ENCODE data around the gene SPOCK1. TPM values are rescaled to one million over a fixed set of nuclear protein-coding genes. Genes with fewer than 3 reads are reported as not detected.

Gene SPOCK1
- total and polyA plus RNA-seq, 4 donors: 0.07 to 0.18 (median 0.17) TPM; not detected in 1

DNA sequence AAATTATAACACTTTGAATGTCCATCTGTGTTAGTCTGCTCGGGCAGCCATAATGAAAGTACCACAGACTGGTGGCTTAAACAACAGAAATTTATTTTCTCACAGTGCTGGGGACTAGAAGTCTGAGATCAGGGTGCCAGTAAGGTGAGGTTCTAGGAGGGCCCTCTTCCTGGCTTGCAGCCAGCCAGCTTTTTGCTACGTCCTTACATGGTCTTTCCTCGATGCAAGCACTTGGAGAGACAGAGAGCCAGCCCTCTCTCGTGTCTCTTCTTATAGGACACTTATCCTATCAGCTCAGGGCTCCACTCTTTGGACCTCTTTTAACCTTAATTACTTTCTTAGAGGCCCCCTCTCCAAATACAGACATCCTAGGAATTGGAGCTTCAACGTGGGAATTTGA, 351.8 kb downstream of the SPOCK1 start:
- H3K36me3 ChIP-seq (ENCODE audit: control insufficient read depth in 4 of 4, insufficient read depth in 3 of 4, low read depth in 1 of 4, low read length in 3 of 4): no peaks in the 10 kb centered on the region
- H3K4me1 ChIP-seq (ENCODE audit: control insufficient read depth in 4 of 4, insufficient read depth in 4 of 4, low read length in 3 of 4): no peaks in the 10 kb centered on the region
- H3K9me3 ChIP-seq (ENCODE audit: control insufficient read depth in 4 of 4, low read length in 3 of 4): no peaks in the 10 kb centered on the region
- no peak overlapping the region for H3K9ac ChIP-seq (ENCODE audit: low read depth in 1 of 2, low read length in 2 of 2)
- H3K27ac ChIP-seq (ENCODE audit: low read depth in 1 of 2, low read length in 2 of 2): no peak overlapping the region
- 68% methylated on average over 5 of the region's 5 CpGs for WGBS
- peaks cover 0 to 4% (median 0%) of the 10 kb centered on the region in 4 donors for H3K27me3 ChIP-seq (ENCODE audit: control insufficient read depth in 4 of 4, insufficient read depth in 4 of 4, low read length in 3 of 4)
- DNase-seq (ENCODE audit: low spot score): no peak
- no peak overlapping the region for H3K4me3 ChIP-seq (ENCODE audit: low read depth in 1 of 3, low read length in 3 of 3)
- TF ChIP-seq RXRA (IDR thresholded peaks at IDR 0.05) (no peak), FOXA2 (IDR thresholded peaks at IDR 0.05) (no peak), HNF4G (IDR thresholded peaks at IDR 0.05) (no peak), RAD21 (IDR thresholded peaks at IDR 0.05) (no peak), TAF1 (conservative IDR thresholded peaks at IDR 0.05) (no peak), GABPA (IDR thresholded peaks at IDR 0.05 in 1 of 2, conservative IDR thresholded peaks at IDR 0.05 in 1 of 2) (no peak), YY1 (IDR thresholded peaks at IDR 0.05) (no peak), NR2F2 (IDR thresholded peaks at IDR 0.05) (no peak), SP1 (IDR thresholded peaks at IDR 0.05) (no peak), EGR1 (IDR thresholded peaks at IDR 0.05; ENCODE audit: low read depth in 2 of 2) (no peak), FOXA1 (IDR thresholded peaks at IDR 0.05) (no peak), HNF4A (conservative IDR thresholded peaks at IDR 0.05) (no peak), JUND (IDR thresholded peaks at IDR 0.05) (no peak)
- TF ChIP-seq, protein P1, sequence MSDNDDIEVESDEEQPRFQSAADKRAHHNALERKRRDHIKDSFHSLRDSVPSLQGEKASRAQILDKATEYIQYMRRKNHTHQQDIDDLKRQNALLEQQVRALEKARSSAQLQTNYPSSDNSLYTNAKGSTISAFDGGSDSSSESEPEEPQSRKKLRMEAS (IDR thresholded peaks at IDR 0.05): no peak
- TF ChIP-seq, protein P2, sequence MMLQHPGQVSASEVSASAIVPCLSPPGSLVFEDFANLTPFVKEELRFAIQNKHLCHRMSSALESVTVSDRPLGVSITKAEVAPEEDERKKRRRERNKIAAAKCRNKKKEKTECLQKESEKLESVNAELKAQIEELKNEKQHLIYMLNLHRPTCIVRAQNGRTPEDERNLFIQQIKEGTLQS (IDR thresholded peaks at IDR 0.05): no peak
- TF ChIP-seq, protein P3, sequence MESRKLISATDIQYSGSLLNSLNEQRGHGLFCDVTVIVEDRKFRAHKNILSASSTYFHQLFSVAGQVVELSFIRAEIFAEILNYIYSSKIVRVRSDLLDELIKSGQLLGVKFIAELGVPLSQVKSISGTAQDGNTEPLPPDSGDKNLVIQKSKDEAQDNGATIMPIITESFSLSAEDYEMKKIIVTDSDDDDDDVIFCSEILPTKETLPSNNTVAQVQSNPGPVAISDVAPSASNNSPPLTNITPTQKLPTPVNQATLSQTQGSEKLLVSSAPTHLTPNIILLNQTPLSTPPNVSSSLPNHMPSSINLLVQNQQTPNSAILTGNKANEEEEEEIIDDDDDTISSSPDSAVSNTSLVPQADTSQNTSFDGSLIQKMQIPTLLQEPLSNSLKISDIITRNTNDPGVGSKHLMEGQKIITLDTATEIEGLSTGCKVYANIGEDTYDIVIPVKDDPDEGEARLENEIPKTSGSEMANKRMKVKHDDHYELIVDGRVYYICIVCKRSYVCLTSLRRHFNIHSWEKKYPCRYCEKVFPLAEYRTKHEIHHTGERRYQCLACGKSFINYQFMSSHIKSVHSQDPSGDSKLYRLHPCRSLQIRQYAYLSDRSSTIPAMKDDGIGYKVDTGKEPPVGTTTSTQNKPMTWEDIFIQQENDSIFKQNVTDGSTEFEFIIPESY (IDR thresholded peaks at IDR 0.05): no peak
- TF ChIP-seq, protein P4, sequence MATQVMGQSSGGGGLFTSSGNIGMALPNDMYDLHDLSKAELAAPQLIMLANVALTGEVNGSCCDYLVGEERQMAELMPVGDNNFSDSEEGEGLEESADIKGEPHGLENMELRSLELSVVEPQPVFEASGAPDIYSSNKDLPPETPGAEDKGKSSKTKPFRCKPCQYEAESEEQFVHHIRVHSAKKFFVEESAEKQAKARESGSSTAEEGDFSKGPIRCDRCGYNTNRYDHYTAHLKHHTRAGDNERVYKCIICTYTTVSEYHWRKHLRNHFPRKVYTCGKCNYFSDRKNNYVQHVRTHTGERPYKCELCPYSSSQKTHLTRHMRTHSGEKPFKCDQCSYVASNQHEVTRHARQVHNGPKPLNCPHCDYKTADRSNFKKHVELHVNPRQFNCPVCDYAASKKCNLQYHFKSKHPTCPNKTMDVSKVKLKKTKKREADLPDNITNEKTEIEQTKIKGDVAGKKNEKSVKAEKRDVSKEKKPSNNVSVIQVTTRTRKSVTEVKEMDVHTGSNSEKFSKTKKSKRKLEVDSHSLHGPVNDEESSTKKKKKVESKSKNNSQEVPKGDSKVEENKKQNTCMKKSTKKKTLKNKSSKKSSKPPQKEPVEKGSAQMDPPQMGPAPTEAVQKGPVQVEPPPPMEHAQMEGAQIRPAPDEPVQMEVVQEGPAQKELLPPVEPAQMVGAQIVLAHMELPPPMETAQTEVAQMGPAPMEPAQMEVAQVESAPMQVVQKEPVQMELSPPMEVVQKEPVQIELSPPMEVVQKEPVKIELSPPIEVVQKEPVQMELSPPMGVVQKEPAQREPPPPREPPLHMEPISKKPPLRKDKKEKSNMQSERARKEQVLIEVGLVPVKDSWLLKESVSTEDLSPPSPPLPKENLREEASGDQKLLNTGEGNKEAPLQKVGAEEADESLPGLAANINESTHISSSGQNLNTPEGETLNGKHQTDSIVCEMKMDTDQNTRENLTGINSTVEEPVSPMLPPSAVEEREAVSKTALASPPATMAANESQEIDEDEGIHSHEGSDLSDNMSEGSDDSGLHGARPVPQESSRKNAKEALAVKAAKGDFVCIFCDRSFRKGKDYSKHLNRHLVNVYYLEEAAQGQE (IDR thresholded peaks at IDR 0.05): no peak
- TF ChIP-seq, protein P5, sequence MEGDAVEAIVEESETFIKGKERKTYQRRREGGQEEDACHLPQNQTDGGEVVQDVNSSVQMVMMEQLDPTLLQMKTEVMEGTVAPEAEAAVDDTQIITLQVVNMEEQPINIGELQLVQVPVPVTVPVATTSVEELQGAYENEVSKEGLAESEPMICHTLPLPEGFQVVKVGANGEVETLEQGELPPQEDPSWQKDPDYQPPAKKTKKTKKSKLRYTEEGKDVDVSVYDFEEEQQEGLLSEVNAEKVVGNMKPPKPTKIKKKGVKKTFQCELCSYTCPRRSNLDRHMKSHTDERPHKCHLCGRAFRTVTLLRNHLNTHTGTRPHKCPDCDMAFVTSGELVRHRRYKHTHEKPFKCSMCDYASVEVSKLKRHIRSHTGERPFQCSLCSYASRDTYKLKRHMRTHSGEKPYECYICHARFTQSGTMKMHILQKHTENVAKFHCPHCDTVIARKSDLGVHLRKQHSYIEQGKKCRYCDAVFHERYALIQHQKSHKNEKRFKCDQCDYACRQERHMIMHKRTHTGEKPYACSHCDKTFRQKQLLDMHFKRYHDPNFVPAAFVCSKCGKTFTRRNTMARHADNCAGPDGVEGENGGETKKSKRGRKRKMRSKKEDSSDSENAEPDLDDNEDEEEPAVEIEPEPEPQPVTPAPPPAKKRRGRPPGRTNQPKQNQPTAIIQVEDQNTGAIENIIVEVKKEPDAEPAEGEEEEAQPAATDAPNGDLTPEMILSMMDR (IDR thresholded peaks at IDR 0.05; ENCODE audit: low read depth, low read length, missing input control): no peak
